Measurements from ENCODE around the gene RASSF7.

- TF ChIP-seq, protein P1, sequence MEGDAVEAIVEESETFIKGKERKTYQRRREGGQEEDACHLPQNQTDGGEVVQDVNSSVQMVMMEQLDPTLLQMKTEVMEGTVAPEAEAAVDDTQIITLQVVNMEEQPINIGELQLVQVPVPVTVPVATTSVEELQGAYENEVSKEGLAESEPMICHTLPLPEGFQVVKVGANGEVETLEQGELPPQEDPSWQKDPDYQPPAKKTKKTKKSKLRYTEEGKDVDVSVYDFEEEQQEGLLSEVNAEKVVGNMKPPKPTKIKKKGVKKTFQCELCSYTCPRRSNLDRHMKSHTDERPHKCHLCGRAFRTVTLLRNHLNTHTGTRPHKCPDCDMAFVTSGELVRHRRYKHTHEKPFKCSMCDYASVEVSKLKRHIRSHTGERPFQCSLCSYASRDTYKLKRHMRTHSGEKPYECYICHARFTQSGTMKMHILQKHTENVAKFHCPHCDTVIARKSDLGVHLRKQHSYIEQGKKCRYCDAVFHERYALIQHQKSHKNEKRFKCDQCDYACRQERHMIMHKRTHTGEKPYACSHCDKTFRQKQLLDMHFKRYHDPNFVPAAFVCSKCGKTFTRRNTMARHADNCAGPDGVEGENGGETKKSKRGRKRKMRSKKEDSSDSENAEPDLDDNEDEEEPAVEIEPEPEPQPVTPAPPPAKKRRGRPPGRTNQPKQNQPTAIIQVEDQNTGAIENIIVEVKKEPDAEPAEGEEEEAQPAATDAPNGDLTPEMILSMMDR (IDR thresholded peaks at IDR 0.05; ENCODE audit: extremely low read depth in 1 of 2, insufficient read depth in 1 of 2, low read depth in 1 of 2, low read length in 2 of 2), result no peak
- no peak for TF ChIP-seq FOS (IDR thresholded peaks at IDR 0.05; ENCODE audit: borderline replicate concordance, insufficient read depth, low read length)
- TF ChIP-seq POLR2A (IDR thresholded peaks at IDR 0.05; ENCODE audit: low read depth, low read length), result no peak
Observed at GRCh38 chr11:526192-526591, 34.6 kb upstream of the RASSF7 start.
